Suprapubic skin (tissue), 4 donors: Measurements from ENCODE around the gene CCBE1. TPM values are rescaled to one million over a fixed set of nuclear protein-coding genes. Genes with fewer than 3 reads are reported as not detected.

Experiments
- DNase-seq, 2 donors: peaks; one replicate each; pipeline ENCODE4 v3.0.0-alpha.2; 2019; ENCODE audit warnings: low spot score in 2 of 2
- H3K27ac ChIP-seq: fragments of 200-600 bp; sonication (generic); one replicate; pipeline ENCODE4 v1.5.1; 2019
- H3K27me3 ChIP-seq: fragments of 200-600 bp; sonication (generic); one replicate; pipeline ENCODE4 v1.5.1; 2019
- H3K36me3 ChIP-seq: fragments of 200-600 bp; sonication (generic); one replicate; pipeline ENCODE4 v1.5.1; 2019
- H3K4me1 ChIP-seq: fragments of 200-600 bp; sonication (generic); one replicate; pipeline ENCODE4 v1.5.1; 2019
- H3K4me3 ChIP-seq: fragments of 200-600 bp; sonication (generic); one replicate; pipeline ENCODE4 v1.5.1; 2019; ENCODE audit warnings: mild to moderate bottlenecking
- H3K9me3 ChIP-seq: fragments of 200-600 bp; sonication (generic); one replicate; pipeline ENCODE4 v1.5.1; 2019
- CTCF ChIP-seq, 2 donors: fragments of 200-600 bp in 1 of 2; fragments of 450-650 bp in 1 of 2; sonication (generic) in 1 of 2; IDR thresholded peaks; one replicate each; pipeline ENCODE4 v1.5.1; 2016 to 2019; ENCODE audit warnings: antibody characterized with exemption in 2 of 2, mild to moderate bottlenecking in 1 of 2, moderate library complexity in 1 of 2
- EP300 ChIP-seq: sonication (generic); formaldehyde crosslinking; IDR thresholded peaks from one replicate; pipeline ENCODE4 v1.6.1; 2017; ENCODE audit warnings: antibody characterized with exemption
- POLR2A ChIP-seq, 2 donors: fragments of 450-650 bp; IDR thresholded peaks; one replicate each; pipeline ENCODE4 v1.6.1; 2017; ENCODE audit warnings: antibody characterized with exemption in 2 of 2, mild to moderate bottlenecking in 2 of 2, moderate library complexity in 2 of 2
- POLR2AphosphoS5 ChIP-seq, 3 donors: sonication (generic); formaldehyde crosslinking; IDR thresholded peaks; one replicate each; pipeline ENCODE4 v1.6.1; 2017; ENCODE audit warnings: antibody characterized with exemption in 3 of 3
- WGBS: methylation state at CpG from one replicate; pipeline ENCODE4 v1.1.5; 2018; 5-methylcytosine and 5-hydroxymethylcytosine counted together
- total RNA-seq, 4 donors: library from RNA; depleted of rRNA; stranded (reverse); fragments of >200 nt; gene quantifications; one replicate each; pipeline ENCODE4 v1.1.0, GENCODE V29; 2016

Gene CCBE1
- total RNA-seq, 4 donors from 2014 or later = 0.81 to 3.7 (median 1.7) TPM

DNA sequence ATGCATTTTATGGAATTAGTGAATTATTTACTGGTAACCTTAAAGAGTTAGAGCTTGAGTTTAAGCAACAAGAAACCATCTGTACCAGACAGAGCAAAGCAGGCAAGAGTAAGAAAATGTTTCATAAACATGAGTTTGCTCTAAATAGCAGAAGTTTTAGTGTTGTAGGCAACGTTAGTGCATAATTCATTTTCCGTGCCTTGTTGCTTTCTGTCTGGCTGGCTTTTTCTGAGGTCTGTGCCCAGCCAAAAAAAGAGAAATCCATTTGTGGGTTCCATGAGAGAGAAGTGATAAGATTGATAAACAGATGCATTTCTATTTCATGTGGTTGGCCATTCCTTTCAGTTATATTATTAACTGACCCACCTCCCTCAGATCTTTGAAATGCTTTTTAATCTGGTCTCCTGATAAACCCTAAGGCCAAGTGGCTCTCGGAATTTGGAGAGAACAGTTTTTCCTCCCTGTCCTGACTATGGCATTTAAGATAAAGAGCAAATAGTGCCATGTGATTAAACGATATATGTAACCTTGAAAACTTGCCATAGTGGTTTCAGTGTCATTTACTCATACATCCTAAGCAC lies 198.6 kb downstream of the CCBE1 start:
- 79% methylated on average over 4 of the region's 4 CpGs for WGBS
- no peaks in the 10 kb centered on the region for H3K27me3 ChIP-seq
- H3K4me1 ChIP-seq = peaks cover 19% of the 10 kb centered on the region
- H3K4me3 ChIP-seq = no peak overlapping the region
- DNase-seq = no peak
- H3K36me3 ChIP-seq = no peaks in the 10 kb centered on the region
- no peaks in the 10 kb centered on the region for H3K9me3 ChIP-seq
- no peak for TF ChIP-seq POLR2AphosphoS5 (IDR thresholded peaks at IDR 0.05)
- no peak for TF ChIP-seq POLR2A (IDR thresholded peaks at IDR 0.05)
- TF ChIP-seq CTCF (IDR thresholded peaks at IDR 0.05) = no peak
- H3K27ac ChIP-seq = no peak overlapping the region

DNA sequence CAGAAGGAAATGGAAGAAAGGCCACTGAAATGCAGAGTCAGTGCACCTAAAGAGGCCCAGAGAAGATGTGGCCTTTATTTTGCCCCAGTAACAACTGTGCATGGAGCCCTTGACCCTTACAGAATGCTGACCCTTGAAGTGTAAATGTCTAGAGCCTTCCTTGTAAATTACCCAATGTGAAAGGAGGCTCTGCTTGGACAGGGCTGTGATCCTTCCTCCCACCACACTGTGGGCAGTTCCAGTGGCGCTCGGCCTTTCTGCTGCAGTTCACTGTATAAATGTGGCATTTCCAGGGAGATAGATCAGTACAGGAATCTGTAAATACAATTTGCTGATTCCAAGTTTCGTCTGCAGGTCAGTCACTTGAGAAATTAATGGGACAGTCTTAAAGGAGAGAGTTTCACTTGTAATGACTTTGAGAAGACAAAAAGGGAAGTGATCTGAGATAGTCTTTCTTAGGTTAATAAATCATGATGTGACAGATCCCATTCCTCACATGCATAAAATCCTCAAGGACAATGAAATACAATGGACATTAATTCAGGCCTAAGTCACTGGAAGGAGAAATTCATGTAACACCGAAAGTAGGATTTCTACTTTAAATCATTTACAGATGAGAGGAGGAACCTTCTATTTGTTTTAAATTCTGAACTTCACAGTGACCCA lies 204.3 kb downstream of the CCBE1 start:
- DNase-seq = no peak
- no peaks in the 10 kb centered on the region for H3K36me3 ChIP-seq
- no peak overlapping the region for H3K27ac ChIP-seq
- 77% methylated on average over 4 of the region's 4 CpGs for WGBS
- H3K4me1 ChIP-seq = no peaks in the 10 kb centered on the region
- no peak for TF ChIP-seq POLR2AphosphoS5 (IDR thresholded peaks at IDR 0.05)
- TF ChIP-seq EP300 = no peak
- TF ChIP-seq CTCF (IDR thresholded peaks at IDR 0.05) = no peak
- no peak for TF ChIP-seq POLR2A (IDR thresholded peaks at IDR 0.05)
- H3K4me3 ChIP-seq = no peak overlapping the region
- no peaks in the 10 kb centered on the region for H3K9me3 ChIP-seq
- no peaks in the 10 kb centered on the region for H3K27me3 ChIP-seq

- no peak for DNase-seq
- no peaks in the 10 kb centered on the region for H3K4me1 ChIP-seq
- H3K27me3 ChIP-seq = no peaks in the 10 kb centered on the region
- H3K27ac ChIP-seq = no peak overlapping the region
- TF ChIP-seq EP300 (no peak), CTCF (IDR thresholded peaks at IDR 0.05) (no peak), POLR2A (IDR thresholded peaks at IDR 0.05) (no peak), POLR2AphosphoS5 (IDR thresholded peaks at IDR 0.05) (no peak)
- no peaks in the 10 kb centered on the region for H3K36me3 ChIP-seq
- H3K9me3 ChIP-seq = no peaks in the 10 kb centered on the region
- WGBS = 86% methylated on average over 2 of the region's 2 CpGs
- no peak overlapping the region for H3K4me3 ChIP-seq
Observed at GRCh38 chr18:59488899-59489298, 208.3 kb downstream of the CCBE1 start.

- no peaks in the 10 kb centered on the region for H3K9me3 ChIP-seq
- H3K4me1 ChIP-seq = no peaks in the 10 kb centered on the region
- TF ChIP-seq EP300 (no peak), POLR2AphosphoS5 (IDR thresholded peaks at IDR 0.05) (no peak), POLR2A (IDR thresholded peaks at IDR 0.05) (no peak), CTCF (IDR thresholded peaks at IDR 0.05) (no peak)
- 95% methylated on average over 5 of the region's 5 CpGs for WGBS
- no peaks in the 10 kb centered on the region for H3K36me3 ChIP-seq
- no peaks in the 10 kb centered on the region for H3K27me3 ChIP-seq
- no peak overlapping the region for H3K4me3 ChIP-seq
- H3K27ac ChIP-seq = no peak overlapping the region
- DNase-seq = no peak
Observed at GRCh38 chr18:59485382-59485781, 211.8 kb downstream of the CCBE1 start.

DNA sequence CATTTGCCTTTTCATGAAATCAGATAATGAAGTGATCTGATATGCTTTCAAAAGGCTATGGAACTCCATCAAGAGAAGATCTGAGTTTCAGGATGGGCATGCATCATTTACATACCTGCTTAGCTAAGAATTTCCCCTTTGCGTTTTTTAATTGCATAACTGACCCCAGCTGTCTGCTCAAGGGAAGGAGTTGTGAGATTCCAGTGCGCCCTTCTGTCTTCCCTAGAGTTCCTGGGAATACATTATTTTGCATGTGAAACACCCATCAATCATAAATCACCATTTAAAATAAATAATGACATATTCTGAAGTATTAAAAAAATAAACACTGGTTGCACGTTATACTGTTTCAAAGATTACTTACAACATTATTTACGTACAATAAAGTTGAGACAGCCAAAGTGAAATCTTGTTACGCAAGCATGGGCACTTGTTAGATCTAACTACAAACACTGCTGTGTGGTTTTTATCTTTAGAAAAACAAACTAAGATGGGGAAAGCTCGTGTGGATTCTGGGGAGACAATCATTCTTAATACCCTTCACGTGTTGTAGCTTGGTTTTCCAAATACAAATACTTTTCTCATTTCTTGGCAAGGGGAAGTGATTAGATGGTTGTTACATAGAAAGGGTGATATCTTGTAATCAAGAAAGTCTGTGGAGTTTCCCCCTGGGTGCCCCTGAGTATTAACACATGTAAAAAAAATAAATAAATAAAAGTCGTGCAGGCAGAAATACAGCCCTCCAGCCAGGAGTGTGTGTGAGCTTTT lies 212.5 kb downstream of the CCBE1 start:
- WGBS = 33% methylated on average over 8 of the region's 8 CpGs
- Histone ChIP-seq H3K27ac (no peak overlapping the region), H3K9me3 (no peaks in the 10 kb centered on the region), H3K36me3 (no peaks in the 10 kb centered on the region), H3K27me3 (no peaks in the 10 kb centered on the region), H3K4me1 (no peaks in the 10 kb centered on the region), H3K4me3 (no peak overlapping the region)
- DNase-seq = no peak
- TF ChIP-seq EP300 (no peak), POLR2A (IDR thresholded peaks at IDR 0.05) (no peak), CTCF (IDR thresholded peaks at IDR 0.05) (no peak), POLR2AphosphoS5 (IDR thresholded peaks at IDR 0.05) (no peak)
